ENCODE data around the gene DSE. TPM values are rescaled to one million over a fixed set of nuclear protein-coding genes. Genes with fewer than 3 reads are reported as not detected.

DSE gene
- total RNA-seq, 1 experiment from 2014 or later: 1.0 TPM

DNA sequence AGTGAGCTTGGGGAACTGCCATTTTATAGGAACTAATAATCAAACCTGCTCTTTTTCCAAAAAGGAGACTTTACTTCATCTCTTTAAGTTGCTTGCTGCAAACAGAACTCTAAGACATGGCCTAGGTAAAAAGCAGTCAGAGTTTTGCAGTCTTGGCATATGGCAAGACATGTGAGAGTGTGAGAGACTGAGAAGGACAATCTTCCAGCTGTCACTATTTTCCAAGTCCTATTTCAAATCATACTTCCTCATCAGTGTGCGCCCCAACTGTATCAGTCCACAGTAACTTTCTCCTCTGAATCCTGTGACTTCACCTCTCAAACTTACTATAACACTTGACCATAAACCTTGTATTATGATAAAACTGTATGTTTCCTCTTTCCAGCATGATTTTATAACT lies 100.8 kb downstream of the DSE start:
- no peak for DNase-seq (ENCODE audit: low read depth, low spot score)
- in situ Hi-C loops (cut with HindIII; ENCODE audit: low pct_unique_long_range_greater_than_20kb, low sequenced_read_pairs): no loop called here

DNA sequence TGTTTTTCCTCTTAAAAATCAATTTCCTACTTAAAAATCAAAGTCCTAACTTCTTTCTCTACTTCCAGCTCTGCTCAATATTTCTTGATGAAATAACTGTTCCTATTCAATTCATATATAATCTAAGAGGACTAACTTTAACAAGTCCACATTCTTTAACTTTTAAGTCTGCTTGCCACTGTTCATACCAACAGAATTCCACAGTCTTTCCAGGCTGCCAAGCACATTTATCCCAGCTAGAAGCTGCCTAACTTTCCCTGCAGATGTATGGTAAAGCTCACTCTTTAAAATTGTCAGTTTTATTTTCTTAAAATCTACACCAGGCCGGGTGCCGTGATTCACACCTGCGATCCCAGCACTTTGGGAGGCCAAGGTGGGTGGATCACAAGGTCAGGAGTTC lies 102.0 kb downstream of the DSE start:
- DNase-seq (ENCODE audit: low read depth, low spot score): no peak
- in situ Hi-C loops (cut with HindIII; ENCODE audit: low pct_unique_long_range_greater_than_20kb, low sequenced_read_pairs): no loop called here

- in situ Hi-C loops (cut with HindIII; ENCODE audit: low pct_unique_long_range_greater_than_20kb, low sequenced_read_pairs): no loop called here
- DNase-seq (ENCODE audit: low read depth, low spot score): no peak
Measured at GRCh38 chr6:116475141-116475540, 104.4 kb downstream of the DSE start.

- in situ Hi-C loops (cut with HindIII; ENCODE audit: low pct_unique_long_range_greater_than_20kb, low sequenced_read_pairs): no loop called here
- DNase-seq (ENCODE audit: low read depth, low spot score): no peak
Measured at GRCh38 chr6:116476002-116476678, 105.4 kb downstream of the DSE start.

DNA sequence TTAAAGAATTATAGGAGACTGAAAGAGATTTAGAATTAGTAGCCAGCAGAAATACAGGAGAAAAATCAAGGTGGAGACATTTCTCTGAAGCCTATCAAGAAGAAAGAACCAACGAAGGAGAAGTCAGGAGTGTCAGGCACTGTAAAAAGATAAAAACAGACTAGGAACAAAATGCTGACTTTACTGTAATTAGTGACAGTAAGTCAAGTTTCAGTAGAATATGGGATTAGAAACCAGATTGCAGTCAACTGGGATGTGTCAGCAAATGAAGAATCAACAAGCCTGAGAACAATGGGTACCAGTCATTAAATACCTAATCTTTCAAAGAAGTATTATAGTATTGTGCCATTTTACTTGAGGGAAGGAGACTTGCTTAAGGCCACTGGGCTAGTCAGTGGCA lies 112.0 kb downstream of the DSE start:
- in situ Hi-C loops (cut with HindIII; ENCODE audit: low pct_unique_long_range_greater_than_20kb, low sequenced_read_pairs): no loop called here
- DNase-seq (ENCODE audit: low read depth, low spot score): no peak

DNA sequence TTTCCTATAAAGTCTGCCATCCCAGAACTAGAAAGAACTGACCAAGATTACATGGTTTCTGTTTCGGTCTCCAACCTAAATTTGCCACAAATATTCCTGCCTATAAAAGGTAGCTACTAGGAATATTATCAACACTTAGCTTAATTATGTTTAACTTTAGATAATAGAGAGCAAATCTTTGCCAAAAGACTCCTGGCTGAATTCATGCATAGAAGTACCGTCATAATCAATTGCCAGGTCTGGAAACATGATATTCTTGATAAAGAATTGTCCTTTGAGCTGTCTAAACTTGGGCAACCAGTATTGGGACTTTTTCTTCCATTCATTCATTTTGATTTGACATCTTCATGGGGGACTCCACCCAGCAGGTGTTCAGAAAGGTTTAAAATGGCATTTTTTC lies 112.9 kb downstream of the DSE start:
- in situ Hi-C loops (cut with HindIII; ENCODE audit: low pct_unique_long_range_greater_than_20kb, low sequenced_read_pairs): no loop called here

DNA sequence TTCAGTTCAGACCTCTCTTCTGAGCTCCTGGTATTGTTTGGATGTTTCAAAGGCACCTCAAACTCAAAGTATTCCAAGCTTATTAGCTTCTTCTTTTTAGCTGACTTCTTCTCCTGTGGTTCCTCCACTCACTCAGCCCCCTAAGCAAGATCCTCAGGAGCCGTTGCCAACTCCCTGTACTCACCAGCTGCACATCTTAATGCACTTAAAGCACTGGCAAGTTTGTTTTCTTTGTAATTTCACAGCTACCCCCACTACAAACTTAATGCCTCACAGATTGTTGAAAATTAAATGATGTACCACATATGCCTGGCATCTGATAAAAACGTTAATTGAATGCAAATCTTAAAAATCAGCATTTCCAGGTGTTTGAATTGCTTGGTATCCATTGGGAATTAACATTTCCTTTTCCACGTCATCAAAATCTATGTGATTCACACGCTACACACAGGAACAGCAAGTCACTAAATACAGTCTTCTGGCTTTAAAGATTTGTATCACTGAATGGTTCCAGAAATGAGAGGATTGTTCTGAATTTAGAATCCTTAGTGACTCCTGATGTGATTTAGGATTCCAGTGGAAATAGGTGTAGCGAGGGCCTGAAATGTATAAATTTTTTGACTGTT lies 114.9 kb downstream of the DSE start:
- in situ Hi-C loops (cut with HindIII; ENCODE audit: low pct_unique_long_range_greater_than_20kb, low sequenced_read_pairs): no loop called here
- no peak for DNase-seq (ENCODE audit: low read depth, low spot score)

More for the DNA sequence above, 112.9 kb downstream of the DSE start:
- no peak for DNase-seq (ENCODE audit: low read depth, low spot score)

- in situ Hi-C loops (cut with HindIII; ENCODE audit: low pct_unique_long_range_greater_than_20kb, low sequenced_read_pairs): no loop called here
- DNase-seq (ENCODE audit: low read depth, low spot score): no peak
Measured at GRCh38 chr6:116491610-116492330, 121.0 kb downstream of the DSE start.

DNA sequence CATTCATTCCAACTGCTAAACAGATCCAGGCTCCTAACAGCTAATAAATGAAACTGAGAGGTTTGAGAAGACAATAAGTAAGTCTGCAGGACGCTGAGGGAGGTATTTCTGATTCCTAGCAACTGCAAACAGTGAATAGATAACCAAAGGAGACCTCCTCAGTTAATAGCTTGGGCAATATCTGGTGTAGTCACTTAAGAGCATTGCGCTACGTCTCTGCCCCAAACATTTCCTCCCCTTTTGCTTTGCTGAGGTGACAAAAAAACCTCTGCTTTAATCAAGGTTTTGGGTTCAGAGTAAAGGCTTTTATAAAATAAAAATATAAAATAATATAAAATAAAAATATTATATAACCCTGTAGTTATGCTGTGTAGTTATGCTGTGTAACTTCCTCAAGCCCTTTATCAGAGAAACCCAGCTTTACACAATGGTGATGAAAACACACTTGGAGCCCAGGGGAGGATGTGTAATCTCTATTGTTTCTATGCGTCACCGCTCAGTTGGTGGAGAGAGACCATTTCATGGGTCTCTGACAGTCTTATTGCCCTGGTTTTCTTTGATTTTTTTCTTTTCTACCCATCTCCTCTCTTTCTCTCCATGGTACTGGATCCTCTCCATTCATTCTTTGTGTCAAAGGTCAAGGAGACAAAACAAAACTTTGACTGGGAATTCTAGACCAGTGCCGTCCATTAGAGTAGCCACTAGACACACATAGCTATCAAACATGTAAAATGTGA lies 121.8 kb downstream of the DSE start:
- in situ Hi-C loops (cut with HindIII; ENCODE audit: low pct_unique_long_range_greater_than_20kb, low sequenced_read_pairs): no loop called here
- no peak for DNase-seq (ENCODE audit: low read depth, low spot score)

Other genes with a start within 250 kb of the DSE start
- not detected in 2 replicates for gene COL10A1, start 244.8 kb upstream of the DSE start, total RNA-seq (2014; rRNA removed; shearing (Covaris generic))
- gene TSPYL4, start 116.9 kb upstream of the DSE start, total RNA-seq (2014; rRNA removed; shearing (Covaris generic)): 6.1 and 7.4 TPM in 2 replicates
- gene TSPYL1, start 91.0 kb upstream of the DSE start, total RNA-seq (2014; rRNA removed; shearing (Covaris generic)): 37.4 and 40.2 TPM in 2 replicates
- 0.56 and 2.1 TPM in 2 replicates for gene CALHM6, start 90.4 kb downstream of the DSE start, total RNA-seq (2014; rRNA removed; shearing (Covaris generic))
- gene CALHM5, start 140.7 kb downstream of the DSE start, total RNA-seq (2014; rRNA removed; shearing (Covaris generic)): 0.05 TPM in 1 of 2 replicates, not detected in the other
- gene TRAPPC3L, start 174.7 kb downstream of the DSE start, total RNA-seq (2014; rRNA removed; shearing (Covaris generic)): 0.21 TPM in 1 of 2 replicates, not detected in the other
- 0.16 TPM in 1 of 2 replicates, not detected in the other for gene CALHM4, start 182.8 kb downstream of the DSE start, total RNA-seq (2014; rRNA removed; shearing (Covaris generic))
- 53.8 and 57.2 TPM in 2 replicates for gene RWDD1, start 200.6 kb downstream of the DSE start, total RNA-seq (2014; rRNA removed; shearing (Covaris generic))
- 0.21 TPM in 1 of 2 replicates, not detected in the other for gene RSPH4A, start 245.5 kb downstream of the DSE start, total RNA-seq (2014; rRNA removed; shearing (Covaris generic))

Measured in SK-MEL-5 (cell line).